SK-N-SH treated with all-trans-retinoic acid at 6 μM for 48 hours (cell line): ENCODE data around the gene DHX38.

Experiments
- ATAC-seq: fragments of 200-7000 bp; cut with Tn5 transposase; 3 replicates; pipeline ENCODE4 v1.9.1; 2020; ENCODE audit warnings: mild to moderate bottlenecking, moderate library complexity
- ARNTL ChIP-seq: fragments of 450-650 bp; formaldehyde crosslinking; IDR thresholded peaks from 2 replicates; pipeline ENCODE4 v1.5.0; 2020; ENCODE audit warnings: low read depth, mild to moderate bottlenecking, moderate library complexity, borderline replicate concordance
- CSDC2 ChIP-seq: fragments of 250-450 bp; sonication (Bioruptor Pico); IDR thresholded peaks from 2 replicates; pipeline ENCODE4 v1.5.0; 2020; ENCODE audit warnings: mild to moderate bottlenecking, moderate library complexity
- ESRRG ChIP-seq: fragments of 250-450 bp; sonication (Bioruptor Pico); IDR thresholded peaks from 2 replicates; pipeline ENCODE4 v1.6.1; 2021; ENCODE audit warnings: mild to moderate bottlenecking
- GLIS3 ChIP-seq: fragments of 250-450 bp; sonication (Bioruptor Pico); IDR thresholded peaks from 2 replicates; pipeline ENCODE4 v1.5.0; 2020; ENCODE audit warnings: mild to moderate bottlenecking, moderate library complexity
- ISL1 ChIP-seq: fragments of 250-450 bp; sonication (Bioruptor Pico); IDR thresholded peaks from 2 replicates; pipeline ENCODE4 v2.1.2; 2022; ENCODE audit warnings: mild to moderate bottlenecking, moderate library complexity
- OSR1 ChIP-seq: fragments of 250-450 bp; sonication (Bioruptor Pico); IDR thresholded peaks from 2 replicates; pipeline ENCODE4 v1.8.0; 2022; ENCODE audit warnings: moderate library complexity, mild to moderate bottlenecking, inconsistent platforms
- PPARA ChIP-seq: fragments of 250-450 bp; sonication (Bioruptor Pico); IDR thresholded peaks from 2 replicates; pipeline ENCODE4 v1.5.0; 2020; ENCODE audit warnings: mild to moderate bottlenecking, borderline replicate concordance
- RARB ChIP-seq: fragments of 250-450 bp; sonication (Bioruptor Pico); IDR thresholded peaks from 2 replicates; pipeline ENCODE4 v1.8.0; 2021; ENCODE audit warnings: mild to moderate bottlenecking, moderate library complexity
- SNAI2 ChIP-seq: fragments of 250-450 bp; sonication (Bioruptor Pico); IDR thresholded peaks from 2 replicates; pipeline ENCODE4 v1.5.0; 2020; ENCODE audit warnings: mild to moderate bottlenecking, moderate library complexity
- TCF4 ChIP-seq: fragments of 250-450 bp; sonication (Bioruptor Pico); IDR thresholded peaks from 2 replicates; pipeline ENCODE4 v1.8.0; 2021; ENCODE audit warnings: mild to moderate bottlenecking, moderate library complexity, borderline replicate concordance
- TOX ChIP-seq: fragments of 250-450 bp; sonication (Bioruptor Pico); IDR thresholded peaks from 2 replicates; pipeline ENCODE4 v1.8.0; 2021; ENCODE audit warnings: mild to moderate bottlenecking, moderate library complexity, borderline replicate concordance
- TSHZ2 ChIP-seq: fragments of 250-450 bp; sonication (Bioruptor Pico); IDR thresholded peaks from 2 replicates; pipeline ENCODE4 v1.5.0; 2020; ENCODE audit warnings: mild to moderate bottlenecking, moderate library complexity
- ZC3H10 ChIP-seq: fragments of 250-450 bp; sonication (Bioruptor Pico); IDR thresholded peaks from 2 replicates; pipeline ENCODE4 v1.5.1; 2021; ENCODE audit warnings: mild to moderate bottlenecking, moderate library complexity
- ZNF565 ChIP-seq: fragments of 450-650 bp; formaldehyde crosslinking; conservative IDR thresholded peaks from 2 replicates; pipeline ENCODE4 v1.5.0; 2020; ENCODE audit warnings: low read depth, mild to moderate bottlenecking, moderate library complexity
- ZNF70 ChIP-seq: fragments of 450-650 bp; formaldehyde crosslinking; IDR thresholded peaks from 2 replicates; pipeline ENCODE4 v1.5.0; 2020; ENCODE audit warnings: mild to moderate bottlenecking, moderate library complexity
- ZNF8 ChIP-seq: fragments of 450-650 bp; formaldehyde crosslinking; IDR thresholded peaks from 2 replicates; pipeline ENCODE4 v1.5.0; 2020; ENCODE audit warnings: mild to moderate bottlenecking, moderate library complexity
- TF ChIP-seq, protein P1 (sequence below): fragments of 250-450 bp; sonication (Bioruptor Pico); IDR thresholded peaks from 2 replicates; pipeline ENCODE4 v1.5.1; 2021; ENCODE audit warnings: mild to moderate bottlenecking, moderate library complexity
- TF ChIP-seq, protein P2 (sequence below): fragments of 250-450 bp; sonication (Bioruptor Pico); IDR thresholded peaks from 2 replicates; pipeline ENCODE4 v1.5.1; 2020; ENCODE audit warnings: low read depth, mild to moderate bottlenecking, moderate library complexity
- TF ChIP-seq, protein P3 (sequence below): fragments of 250-450 bp; sonication (Bioruptor Pico); IDR thresholded peaks from 2 replicates; pipeline ENCODE4 v1.8.0; 2021; ENCODE audit warnings: low read depth, mild to moderate bottlenecking, moderate library complexity, borderline replicate concordance
- TF ChIP-seq, protein P4 (sequence below): fragments of 250-450 bp; sonication (Bioruptor Pico); IDR thresholded peaks from 2 replicates; pipeline ENCODE4 v1.8.0; 2020; ENCODE audit warnings: mild to moderate bottlenecking, moderate library complexity, borderline replicate concordance

The DHX38 gene

DNA sequence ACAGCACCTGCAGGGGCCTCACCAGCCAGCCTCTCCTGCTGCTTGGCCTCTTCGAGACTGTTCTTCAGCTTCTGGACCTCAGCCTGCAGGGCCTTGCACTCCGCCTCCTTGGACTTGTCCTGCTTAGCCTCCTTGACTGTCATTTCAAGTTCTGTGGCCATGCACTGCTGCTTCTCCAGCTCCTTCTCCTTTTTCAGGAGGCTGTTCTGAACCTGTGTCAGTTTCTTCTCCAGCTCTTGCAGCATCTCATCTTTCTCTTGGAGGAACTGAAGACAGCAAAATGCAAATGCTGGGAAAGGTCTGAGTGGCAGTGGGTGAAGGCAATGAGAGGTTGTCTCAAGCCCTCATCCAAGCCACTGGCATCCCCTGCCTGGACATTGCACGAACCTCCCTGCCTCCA is 39.1 kb downstream of the DHX38 start:
- TF ChIP-seq ZC3H10 (CRISPR knock-in tag) (no peak), TCF4 (CRISPR knock-in tag) (no peak), ARNTL (CRISPR knock-in tag) (no peak), PPARA (CRISPR knock-in tag) (no peak), ISL1 (CRISPR knock-in tag) (no peak), GLIS3 (CRISPR knock-in tag) (no peak), CSDC2 (CRISPR knock-in tag) (no peak), SNAI2 (CRISPR knock-in tag) (no peak), RARB (CRISPR knock-in tag) (no peak)
- TF ChIP-seq, protein P1, sequence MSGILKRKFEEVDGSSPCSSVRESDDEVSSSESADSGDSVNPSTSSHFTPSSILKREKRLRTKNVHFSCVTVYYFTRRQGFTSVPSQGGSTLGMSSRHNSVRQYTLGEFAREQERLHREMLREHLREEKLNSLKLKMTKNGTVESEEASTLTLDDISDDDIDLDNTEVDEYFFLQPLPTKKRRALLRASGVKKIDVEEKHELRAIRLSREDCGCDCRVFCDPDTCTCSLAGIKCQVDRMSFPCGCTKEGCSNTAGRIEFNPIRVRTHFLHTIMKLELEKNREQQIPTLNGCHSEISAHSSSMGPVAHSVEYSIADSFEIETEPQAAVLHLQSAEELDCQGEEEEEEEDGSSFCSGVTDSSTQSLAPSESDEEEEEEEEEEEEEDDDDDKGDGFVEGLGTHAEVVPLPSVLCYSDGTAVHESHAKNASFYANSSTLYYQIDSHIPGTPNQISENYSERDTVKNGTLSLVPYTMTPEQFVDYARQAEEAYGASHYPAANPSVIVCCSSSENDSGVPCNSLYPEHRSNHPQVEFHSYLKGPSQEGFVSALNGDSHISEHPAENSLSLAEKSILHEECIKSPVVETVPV: no peak
- ATAC-seq: no peak

GRCh38 chr16:72134507-72134906 is 40.9 kb downstream of the DHX38 start:
- TF ChIP-seq CSDC2 (CRISPR knock-in tag) (no peak), ZNF565 (CRISPR knock-in tag) (no peak), ISL1 (CRISPR knock-in tag) (no peak), ZNF8 (no peak), ZNF70 (CRISPR knock-in tag) (no peak), TOX (CRISPR knock-in tag) (no peak), SNAI2 (CRISPR knock-in tag) (no peak), TCF4 (CRISPR knock-in tag) (no peak), ESRRG (CRISPR knock-in tag) (no peak), PPARA (CRISPR knock-in tag) (no peak), RARB (CRISPR knock-in tag) (no peak), ZC3H10 (CRISPR knock-in tag) (no peak), OSR1 (CRISPR knock-in tag) (no peak), TSHZ2 (no peak)
- TF ChIP-seq, protein P2, sequence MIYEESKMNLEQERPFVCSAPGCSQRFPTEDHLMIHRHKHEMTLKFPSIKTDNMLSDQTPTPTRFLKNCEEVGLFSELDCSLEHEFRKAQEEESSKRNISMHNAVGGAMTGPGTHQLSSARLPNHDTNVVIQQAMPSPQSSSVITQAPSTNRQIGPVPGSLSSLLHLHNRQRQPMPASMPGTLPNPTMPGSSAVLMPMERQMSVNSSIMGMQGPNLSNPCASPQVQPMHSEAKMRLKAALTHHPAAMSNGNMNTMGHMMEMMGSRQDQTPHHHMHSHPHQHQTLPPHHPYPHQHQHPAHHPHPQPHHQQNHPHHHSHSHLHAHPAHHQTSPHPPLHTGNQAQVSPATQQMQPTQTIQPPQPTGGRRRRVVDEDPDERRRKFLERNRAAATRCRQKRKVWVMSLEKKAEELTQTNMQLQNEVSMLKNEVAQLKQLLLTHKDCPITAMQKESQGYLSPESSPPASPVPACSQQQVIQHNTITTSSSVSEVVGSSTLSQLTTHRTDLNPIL (CRISPR knock-in tag): no peak
- TF ChIP-seq, protein P3, sequence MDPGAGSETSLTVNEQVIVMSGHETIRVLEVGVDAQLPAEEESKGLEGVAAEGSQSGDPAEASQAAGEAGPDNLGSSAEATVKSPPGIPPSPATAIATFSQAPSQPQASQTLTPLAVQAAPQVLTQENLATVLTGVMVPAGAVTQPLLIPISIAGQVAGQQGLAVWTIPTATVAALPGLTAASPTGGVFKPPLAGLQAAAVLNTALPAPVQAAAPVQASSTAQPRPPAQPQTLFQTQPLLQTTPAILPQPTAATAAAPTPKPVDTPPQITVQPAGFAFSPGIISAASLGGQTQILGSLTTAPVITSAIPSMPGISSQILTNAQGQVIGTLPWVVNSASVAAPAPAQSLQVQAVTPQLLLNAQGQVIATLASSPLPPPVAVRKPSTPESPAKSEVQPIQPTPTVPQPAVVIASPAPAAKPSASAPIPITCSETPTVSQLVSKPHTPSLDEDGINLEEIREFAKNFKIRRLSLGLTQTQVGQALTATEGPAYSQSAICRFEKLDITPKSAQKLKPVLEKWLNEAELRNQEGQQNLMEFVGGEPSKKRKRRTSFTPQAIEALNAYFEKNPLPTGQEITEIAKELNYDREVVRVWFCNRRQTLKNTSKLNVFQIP (CRISPR knock-in tag): no peak
- TF ChIP-seq, protein P4, sequence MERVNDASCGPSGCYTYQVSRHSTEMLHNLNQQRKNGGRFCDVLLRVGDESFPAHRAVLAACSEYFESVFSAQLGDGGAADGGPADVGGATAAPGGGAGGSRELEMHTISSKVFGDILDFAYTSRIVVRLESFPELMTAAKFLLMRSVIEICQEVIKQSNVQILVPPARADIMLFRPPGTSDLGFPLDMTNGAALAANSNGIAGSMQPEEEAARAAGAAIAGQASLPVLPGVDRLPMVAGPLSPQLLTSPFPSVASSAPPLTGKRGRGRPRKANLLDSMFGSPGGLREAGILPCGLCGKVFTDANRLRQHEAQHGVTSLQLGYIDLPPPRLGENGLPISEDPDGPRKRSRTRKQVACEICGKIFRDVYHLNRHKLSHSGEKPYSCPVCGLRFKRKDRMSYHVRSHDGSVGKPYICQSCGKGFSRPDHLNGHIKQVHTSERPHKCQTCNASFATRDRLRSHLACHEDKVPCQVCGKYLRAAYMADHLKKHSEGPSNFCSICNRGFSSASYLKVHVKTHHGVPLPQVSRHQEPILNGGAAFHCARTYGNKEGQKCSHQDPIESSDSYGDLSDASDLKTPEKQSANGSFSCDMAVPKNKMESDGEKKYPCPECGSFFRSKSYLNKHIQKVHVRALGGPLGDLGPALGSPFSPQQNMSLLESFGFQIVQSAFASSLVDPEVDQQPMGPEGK (CRISPR knock-in tag): no peak
- TF ChIP-seq, protein P1: no peak
- no peak for ATAC-seq
